Loucy (cell line): ENCODE data around the gene PIGU.

Source experiments
- EZH2phosphoT487 ChIP-seq: fragments of 200-600 bp; IDR thresholded peaks from 2 replicates; pipeline ENCODE4 v1.6.1; 2018; ENCODE audit warnings: antibody characterized with exemption, mild to moderate bottlenecking, moderate library complexity, borderline replicate concordance
- TF ChIP-seq, protein P1 (sequence below): fragments of 200-600 bp; sonication (generic); conservative IDR thresholded peaks from 2 replicates; pipeline ENCODE4 v1.5.1; 2014; ENCODE audit warnings: mild to moderate bottlenecking, antibody characterized with exemption, low read length

DNA sequence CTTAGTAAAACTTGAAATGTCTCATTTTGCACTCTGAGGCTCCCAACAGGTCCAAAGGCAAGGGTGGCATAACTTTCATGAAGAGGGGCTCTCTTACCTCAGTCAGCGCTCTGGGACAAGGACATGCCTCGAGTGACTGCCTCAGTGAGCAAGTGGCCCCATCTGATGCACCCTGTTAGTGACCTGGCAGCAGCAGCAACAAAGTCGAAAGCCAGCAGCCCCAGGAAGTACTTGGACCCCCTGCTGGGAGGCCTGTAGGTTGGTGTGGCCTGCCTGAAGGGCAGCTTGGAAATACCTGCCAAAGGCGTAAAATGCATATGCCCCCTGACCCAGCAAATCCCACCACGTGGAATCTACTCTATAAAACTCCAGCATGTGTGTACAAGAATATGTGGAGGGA, 105.1 kb downstream of the PIGU start:
- TF ChIP-seq, protein P1, sequence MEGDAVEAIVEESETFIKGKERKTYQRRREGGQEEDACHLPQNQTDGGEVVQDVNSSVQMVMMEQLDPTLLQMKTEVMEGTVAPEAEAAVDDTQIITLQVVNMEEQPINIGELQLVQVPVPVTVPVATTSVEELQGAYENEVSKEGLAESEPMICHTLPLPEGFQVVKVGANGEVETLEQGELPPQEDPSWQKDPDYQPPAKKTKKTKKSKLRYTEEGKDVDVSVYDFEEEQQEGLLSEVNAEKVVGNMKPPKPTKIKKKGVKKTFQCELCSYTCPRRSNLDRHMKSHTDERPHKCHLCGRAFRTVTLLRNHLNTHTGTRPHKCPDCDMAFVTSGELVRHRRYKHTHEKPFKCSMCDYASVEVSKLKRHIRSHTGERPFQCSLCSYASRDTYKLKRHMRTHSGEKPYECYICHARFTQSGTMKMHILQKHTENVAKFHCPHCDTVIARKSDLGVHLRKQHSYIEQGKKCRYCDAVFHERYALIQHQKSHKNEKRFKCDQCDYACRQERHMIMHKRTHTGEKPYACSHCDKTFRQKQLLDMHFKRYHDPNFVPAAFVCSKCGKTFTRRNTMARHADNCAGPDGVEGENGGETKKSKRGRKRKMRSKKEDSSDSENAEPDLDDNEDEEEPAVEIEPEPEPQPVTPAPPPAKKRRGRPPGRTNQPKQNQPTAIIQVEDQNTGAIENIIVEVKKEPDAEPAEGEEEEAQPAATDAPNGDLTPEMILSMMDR: no peak
- TF ChIP-seq EZH2phosphoT487: no peak
